Neural cell (in vitro differentiated cells): ENCODE data around the gene KRTAP2-4. TPM values are rescaled to one million over a fixed set of nuclear protein-coding genes. Genes with fewer than 3 reads are reported as not detected.

Experiments
- H2AFZ ChIP-seq: fragments of 200-600, 300-800 bp; sonication (generic), shearing (Covaris generic); 2 replicates; pipeline ENCODE4 v1.6.0; 2014; ENCODE audit warnings: low read depth, mild to moderate bottlenecking, antibody characterized with exemption, low read length, moderate library complexity
- H3F3A ChIP-seq: fragments of 200-600 bp; shearing (Covaris generic); 2 replicates; pipeline ENCODE4 v1.6.1; 2016; ENCODE audit warnings: mild to moderate bottlenecking, moderate library complexity, mixed read lengths, antibody characterized with exemption, low read length; ENCODE audit not compliant: insufficient read depth, poor library complexity, severe bottlenecking
- H3K27ac ChIP-seq: fragments of 200-600, 300-800 bp; sonication (generic), shearing (Covaris generic); 2 replicates; pipeline ENCODE4 v1.5.1; 2014; ENCODE audit warnings: mild to moderate bottlenecking, low read length, moderate library complexity
- H3K27me3 ChIP-seq: fragments of 300-800, 200-600 bp; sonication (generic), shearing (Covaris generic); 2 replicates; pipeline ENCODE4 v1.6.0; 2014; ENCODE audit warnings: mild to moderate bottlenecking, low read depth, low read length, moderate library complexity; ENCODE audit not compliant: insufficient read depth
- H3K36me3 ChIP-seq: fragments of 300-800, 200-600 bp; sonication (generic), shearing (Covaris generic); 2 replicates; pipeline ENCODE4 v1.5.1; 2014; ENCODE audit warnings: mild to moderate bottlenecking, antibody characterized with exemption, low read length, moderate library complexity; ENCODE audit not compliant: insufficient read depth
- H3K4me2 ChIP-seq: fragments of 300-800, 200-600 bp; sonication (generic), shearing (Covaris generic); 2 replicates; pipeline ENCODE4 v1.6.0; 2014; ENCODE audit warnings: mild to moderate bottlenecking, low read length
- H3K4me3 ChIP-seq: fragments of 300-800, 200-600 bp; sonication (generic), shearing (Covaris generic); 2 replicates; pipeline ENCODE4 v1.5.1; 2014; ENCODE audit warnings: mild to moderate bottlenecking, low read length, moderate library complexity
- H3K79me2 ChIP-seq: fragments of 200-600 bp; shearing (Covaris generic); replicated peaks from 2 replicates; pipeline ENCODE4 v1.6.0; 2014; ENCODE audit warnings: mild to moderate bottlenecking, low read length, moderate library complexity; ENCODE audit not compliant: insufficient read depth
- H3K9ac ChIP-seq: fragments of 300-800, 200-600 bp; sonication (generic), shearing (Covaris generic); 2 replicates; pipeline ENCODE4 v1.6.1; 2016; ENCODE audit warnings: mild to moderate bottlenecking, low read length, mixed read lengths
- H3K9me2 ChIP-seq: fragments of 200-600 bp; shearing (Covaris generic); 2 replicates; pipeline ENCODE4 v1.6.1; 2016; ENCODE audit warnings: mild to moderate bottlenecking, low read length, mixed read lengths; ENCODE audit not compliant: insufficient read depth
- H3K9me3 ChIP-seq: fragments of 200-600, 300-800 bp; sonication (generic), shearing (Covaris generic); 2 replicates; pipeline ENCODE4 v1.6.1; 2016; ENCODE audit warnings: mild to moderate bottlenecking, mixed run types, low read length, moderate library complexity, mixed read lengths
- H4K20me1 ChIP-seq: fragments of 200-600 bp; shearing (Covaris generic); 2 replicates; pipeline ENCODE4 v1.6.1; 2016; ENCODE audit warnings: mild to moderate bottlenecking, mixed run types; ENCODE audit not compliant: insufficient read depth
- EP300 ChIP-seq: fragments of 450-650 bp; conservative IDR thresholded peaks from 2 replicates; pipeline ENCODE4 v1.6.1; 2014; ENCODE audit warnings: antibody characterized with exemption, mild to moderate bottlenecking, moderate library complexity; ENCODE audit not compliant: poor library complexity, severe bottlenecking
- EZH2 ChIP-seq: fragments of 200-600, 300-800 bp; shearing (Covaris generic), sonication (generic); IDR thresholded peaks from 2 replicates; pipeline ENCODE4 v1.6.1; 2014; ENCODE audit warnings: antibody characterized with exemption, low read length, borderline replicate concordance, mild to moderate bottlenecking; ENCODE audit not compliant: insufficient read depth, poor library complexity, severe bottlenecking
- MXI1 ChIP-seq: fragments of 450-650 bp; conservative IDR thresholded peaks from 2 replicates; pipeline ENCODE4 v1.6.1; 2014; ENCODE audit warnings: antibody characterized with exemption, mild to moderate bottlenecking; ENCODE audit not compliant: poor library complexity, severe bottlenecking
- POLR2AphosphoS5 ChIP-seq: IDR thresholded peaks from 2 replicates; pipeline ENCODE4 v1.6.1; 2012
- RAD21 ChIP-seq: fragments of 450-650 bp; conservative IDR thresholded peaks from 2 replicates; pipeline ENCODE4 v1.6.1; 2014; ENCODE audit warnings: antibody characterized with exemption, mild to moderate bottlenecking, moderate library complexity
- SMC3 ChIP-seq: fragments of 450-650 bp; conservative IDR thresholded peaks from 2 replicates; pipeline ENCODE4 v1.6.1; 2014; ENCODE audit warnings: antibody characterized with exemption, mild to moderate bottlenecking, moderate library complexity; ENCODE audit not compliant: poor library complexity
- TAF1 ChIP-seq: IDR thresholded peaks from 2 replicates; pipeline ENCODE4 v1.6.1; 2012; ENCODE audit warnings: low read depth
- polyA plus RNA-seq: library from polyadenylated mRNA; depleted of rRNA; stranded (reverse); fragments of >200 nt; gene quantifications from 2 replicates; pipeline ENCODE4 v1.2.3, GENCODE V29; 2014
- TF ChIP-seq, protein P1 (sequence below): fragments of 450-650 bp; IDR thresholded peaks from 2 replicates; pipeline ENCODE4 v1.5.1; 2014; ENCODE audit warnings: antibody characterized with exemption, mild to moderate bottlenecking, moderate library complexity; ENCODE audit not compliant: poor library complexity, severe bottlenecking
- TF ChIP-seq, protein P2 (sequence below): IDR thresholded peaks from 2 replicates; pipeline ENCODE4 v1.6.1; 2012; ENCODE audit warnings: borderline replicate concordance

Gene KRTAP2-4
- polyA plus RNA-seq, 1 donor from 2014 or later: not detected

DNA sequence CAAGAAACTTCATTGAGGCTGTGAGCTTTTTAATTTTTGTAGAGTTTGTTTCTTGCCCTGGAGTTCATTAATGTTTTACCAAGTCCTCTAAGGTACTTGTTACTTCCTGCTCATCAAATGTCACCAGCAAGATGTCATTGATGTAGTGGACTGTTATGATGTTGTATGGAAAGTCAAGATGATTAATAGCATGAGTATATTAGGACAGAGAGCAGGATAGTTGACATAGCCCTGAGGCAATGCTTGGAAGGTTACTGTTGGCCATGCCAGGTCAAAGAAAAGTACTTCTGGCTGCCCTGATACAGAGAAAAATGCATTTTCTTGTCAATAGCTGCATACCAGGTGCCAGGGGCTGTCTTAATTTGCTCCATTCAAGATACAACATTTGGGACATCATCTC is 45.3 kb downstream of the KRTAP2-4 start:
- no peaks in the 10 kb centered on the region for H3K79me2 ChIP-seq
- H3K9me3 ChIP-seq: no peaks in the 10 kb centered on the region
- no peaks in the 10 kb centered on the region for H3K27me3 ChIP-seq
- no peaks in the 10 kb centered on the region for H3K9me2 ChIP-seq
- TF ChIP-seq RAD21 (no peak), TAF1 (no peak), EP300 (no peak), MXI1 (no peak), EZH2 (no peak), SMC3 (no peak), POLR2AphosphoS5 (no peak)
- TF ChIP-seq, protein P1, sequence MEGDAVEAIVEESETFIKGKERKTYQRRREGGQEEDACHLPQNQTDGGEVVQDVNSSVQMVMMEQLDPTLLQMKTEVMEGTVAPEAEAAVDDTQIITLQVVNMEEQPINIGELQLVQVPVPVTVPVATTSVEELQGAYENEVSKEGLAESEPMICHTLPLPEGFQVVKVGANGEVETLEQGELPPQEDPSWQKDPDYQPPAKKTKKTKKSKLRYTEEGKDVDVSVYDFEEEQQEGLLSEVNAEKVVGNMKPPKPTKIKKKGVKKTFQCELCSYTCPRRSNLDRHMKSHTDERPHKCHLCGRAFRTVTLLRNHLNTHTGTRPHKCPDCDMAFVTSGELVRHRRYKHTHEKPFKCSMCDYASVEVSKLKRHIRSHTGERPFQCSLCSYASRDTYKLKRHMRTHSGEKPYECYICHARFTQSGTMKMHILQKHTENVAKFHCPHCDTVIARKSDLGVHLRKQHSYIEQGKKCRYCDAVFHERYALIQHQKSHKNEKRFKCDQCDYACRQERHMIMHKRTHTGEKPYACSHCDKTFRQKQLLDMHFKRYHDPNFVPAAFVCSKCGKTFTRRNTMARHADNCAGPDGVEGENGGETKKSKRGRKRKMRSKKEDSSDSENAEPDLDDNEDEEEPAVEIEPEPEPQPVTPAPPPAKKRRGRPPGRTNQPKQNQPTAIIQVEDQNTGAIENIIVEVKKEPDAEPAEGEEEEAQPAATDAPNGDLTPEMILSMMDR: no peak
- TF ChIP-seq, protein P2, sequence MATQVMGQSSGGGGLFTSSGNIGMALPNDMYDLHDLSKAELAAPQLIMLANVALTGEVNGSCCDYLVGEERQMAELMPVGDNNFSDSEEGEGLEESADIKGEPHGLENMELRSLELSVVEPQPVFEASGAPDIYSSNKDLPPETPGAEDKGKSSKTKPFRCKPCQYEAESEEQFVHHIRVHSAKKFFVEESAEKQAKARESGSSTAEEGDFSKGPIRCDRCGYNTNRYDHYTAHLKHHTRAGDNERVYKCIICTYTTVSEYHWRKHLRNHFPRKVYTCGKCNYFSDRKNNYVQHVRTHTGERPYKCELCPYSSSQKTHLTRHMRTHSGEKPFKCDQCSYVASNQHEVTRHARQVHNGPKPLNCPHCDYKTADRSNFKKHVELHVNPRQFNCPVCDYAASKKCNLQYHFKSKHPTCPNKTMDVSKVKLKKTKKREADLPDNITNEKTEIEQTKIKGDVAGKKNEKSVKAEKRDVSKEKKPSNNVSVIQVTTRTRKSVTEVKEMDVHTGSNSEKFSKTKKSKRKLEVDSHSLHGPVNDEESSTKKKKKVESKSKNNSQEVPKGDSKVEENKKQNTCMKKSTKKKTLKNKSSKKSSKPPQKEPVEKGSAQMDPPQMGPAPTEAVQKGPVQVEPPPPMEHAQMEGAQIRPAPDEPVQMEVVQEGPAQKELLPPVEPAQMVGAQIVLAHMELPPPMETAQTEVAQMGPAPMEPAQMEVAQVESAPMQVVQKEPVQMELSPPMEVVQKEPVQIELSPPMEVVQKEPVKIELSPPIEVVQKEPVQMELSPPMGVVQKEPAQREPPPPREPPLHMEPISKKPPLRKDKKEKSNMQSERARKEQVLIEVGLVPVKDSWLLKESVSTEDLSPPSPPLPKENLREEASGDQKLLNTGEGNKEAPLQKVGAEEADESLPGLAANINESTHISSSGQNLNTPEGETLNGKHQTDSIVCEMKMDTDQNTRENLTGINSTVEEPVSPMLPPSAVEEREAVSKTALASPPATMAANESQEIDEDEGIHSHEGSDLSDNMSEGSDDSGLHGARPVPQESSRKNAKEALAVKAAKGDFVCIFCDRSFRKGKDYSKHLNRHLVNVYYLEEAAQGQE: no peak
- H2AFZ ChIP-seq: no peak overlapping the region
- H3K9ac ChIP-seq: no peak overlapping the region
- no peaks in the 10 kb centered on the region for H4K20me1 ChIP-seq
- no peak overlapping the region for H3K27ac ChIP-seq
- no peaks in the 10 kb centered on the region for H3K36me3 ChIP-seq
- no peak overlapping the region for H3K4me3 ChIP-seq
- H3K4me2 ChIP-seq: no peak overlapping the region
- no peaks in the 10 kb centered on the region for H3F3A ChIP-seq

DNA sequence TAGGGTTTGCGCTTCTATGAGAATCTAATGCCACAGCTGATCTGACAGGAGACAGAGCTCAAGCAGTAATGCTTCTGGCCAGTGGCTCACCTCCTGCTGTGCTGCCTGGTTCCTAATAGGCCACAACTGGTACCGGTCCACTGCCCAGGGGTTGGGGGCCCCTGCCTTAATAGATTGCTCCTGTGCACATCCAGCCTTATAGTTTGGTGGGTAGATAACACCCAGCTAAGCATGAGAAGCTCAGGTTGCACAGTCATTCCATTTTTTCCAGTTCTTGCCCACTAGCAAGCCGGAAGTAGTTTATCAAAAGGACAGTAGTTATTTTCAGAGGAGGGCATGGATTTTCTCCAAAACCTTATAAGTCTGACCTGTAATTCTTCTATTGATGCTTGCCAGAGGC is 46.3 kb downstream of the KRTAP2-4 start:
- H2AFZ ChIP-seq: no peak overlapping the region
- H3K9me3 ChIP-seq: no peaks in the 10 kb centered on the region
- no peak overlapping the region for H3K4me2 ChIP-seq
- H3K36me3 ChIP-seq: no peaks in the 10 kb centered on the region
- H3K27ac ChIP-seq: no peak overlapping the region
- H3F3A ChIP-seq: no peaks in the 10 kb centered on the region
- TF ChIP-seq, protein P1: no peak
- TF ChIP-seq, protein P2: no peak
- TF ChIP-seq EP300 (no peak), RAD21 (no peak), EZH2 (no peak), POLR2AphosphoS5 (no peak), SMC3 (no peak)
- no peaks in the 10 kb centered on the region for H3K27me3 ChIP-seq
- H3K9ac ChIP-seq: no peak overlapping the region
- H3K4me3 ChIP-seq: no peak overlapping the region
- H3K79me2 ChIP-seq: no peaks in the 10 kb centered on the region
- no peaks in the 10 kb centered on the region for H3K9me2 ChIP-seq
- no peaks in the 10 kb centered on the region for H4K20me1 ChIP-seq
